Neural progenitor cell (in vitro differentiated cells): ENCODE measurements around the gene PTPRG. TPM values are rescaled to one million over a fixed set of nuclear protein-coding genes. Genes with fewer than 3 reads are reported as not detected.

Experiments used
- DNase-seq: peaks from one replicate; pipeline ENCODE4 v3.0.0-alpha.2; 2016; ENCODE audit warnings: low spot score
- H2AFZ ChIP-seq: fragments of 200-600 bp; sonication (generic); replicated peaks from 2 replicates; pipeline ENCODE4 v1.6.1; 2016; ENCODE audit warnings: antibody characterized with exemption
- H3F3A ChIP-seq: fragments of 200-600 bp; sonication (generic); 2 replicates; pipeline ENCODE4 v1.6.1; 2016; ENCODE audit warnings: antibody characterized with exemption, low read depth
- H3K27ac ChIP-seq: fragments of 200-600 bp; sonication (generic); 2 replicates; pipeline ENCODE4 v1.5.1; 2016; ENCODE audit warnings: mild to moderate bottlenecking
- H3K27me3 ChIP-seq: fragments of 200-600 bp; sonication (generic); 2 replicates; pipeline ENCODE4 v1.6.1; 2016; ENCODE audit warnings: mild to moderate bottlenecking, moderate library complexity
- H3K36me3 ChIP-seq: fragments of 200-600 bp; sonication (generic); 2 replicates; pipeline ENCODE4 v1.5.1; 2016
- H3K4me1 ChIP-seq: fragments of 200-600 bp; sonication (generic); 2 replicates; pipeline ENCODE4 v1.6.1; 2016; ENCODE audit warnings: mixed run types
- H3K4me2 ChIP-seq: fragments of 200-600 bp; sonication (generic); 2 replicates; pipeline ENCODE4 v1.6.1; 2016
- H3K4me3 ChIP-seq: fragments of 200-600 bp; sonication (generic); 2 replicates; pipeline ENCODE4 v1.5.1; 2016
- H3K79me2 ChIP-seq: fragments of 200-600 bp; sonication (generic); 2 replicates; pipeline ENCODE4 v1.6.1; 2016; ENCODE audit warnings: low read depth
- H3K9ac ChIP-seq: fragments of 200-600 bp; sonication (generic); 2 replicates; pipeline ENCODE4 v1.6.1; 2016
- H3K9me3 ChIP-seq: fragments of 200-600 bp; sonication (generic); 2 replicates; pipeline ENCODE4 v1.5.1; 2016; ENCODE audit warnings: low read depth
- H4K20me1 ChIP-seq: fragments of 200-600 bp; sonication (generic); 2 replicates; pipeline ENCODE4 v1.6.1; 2016; ENCODE audit warnings: low read depth
- H3K27ac Mint-ChIP-seq: 3 replicates; pipeline ENCODE4 v1.8.0; 2021; ENCODE audit warnings: mixed read lengths
- H3K27me3 Mint-ChIP-seq: 2 replicates; pipeline ENCODE4 v1.8.0; 2022; ENCODE audit warnings: low read depth, mild to moderate bottlenecking, inconsistent platforms, moderate library complexity, mixed read lengths; ENCODE audit not compliant: insufficient read depth
- H3K36me3 Mint-ChIP-seq: 3 replicates; pipeline ENCODE4 v1.8.0; 2021; ENCODE audit warnings: mixed read lengths
- H3K4me1 Mint-ChIP-seq: 3 replicates; pipeline ENCODE4 v1.8.0; 2021; ENCODE audit warnings: mixed read lengths
- H3K4me3 Mint-ChIP-seq: 3 replicates; pipeline ENCODE4 v1.8.0; 2021; ENCODE audit warnings: mild to moderate bottlenecking, moderate library complexity, mixed read lengths
- H3K9me3 Mint-ChIP-seq: 3 replicates; pipeline ENCODE4 v1.8.0; 2020; ENCODE audit warnings: mixed read lengths
- CTCF ChIP-seq: fragments of 200-600 bp; sonication (generic); IDR thresholded peaks from 2 replicates; pipeline ENCODE4 v1.5.1; 2017; ENCODE audit warnings: antibody characterized with exemption, mild to moderate bottlenecking
- EZH2 ChIP-seq: fragments of 200-600 bp; sonication (generic); IDR thresholded peaks from 2 replicates; pipeline ENCODE4 v1.6.1; 2017; ENCODE audit warnings: antibody characterized with exemption, mild to moderate bottlenecking, moderate library complexity
- EZH2phosphoT487 ChIP-seq: fragments of 200-600 bp; sonication (generic); IDR thresholded peaks from 2 replicates; pipeline ENCODE4 v1.6.1; 2017; ENCODE audit warnings: antibody characterized with exemption
- total RNA-seq: library from RNA; depleted of rRNA; stranded (reverse); fragments of >200 nt; gene quantifications from 2 replicates; pipeline ENCODE4 v1.2.3, GENCODE V29; 2015; ENCODE audit warnings: low replicate concordance

PTPRG gene
- total RNA-seq, 1 donor from 2014 or later: 65.3 TPM

- Histone ChIP-seq H3K9me3 (no peaks in the 10 kb centered on the region), H3K4me2 (peak overlapping the region; percentile 16), H3K27me3 (peaks cover 20% of the 10 kb centered on the region), H3F3A (peaks cover 25% of the 10 kb centered on the region), H3K9ac (no peak overlapping the region), H3K79me2 (peaks cover 93% of the 10 kb centered on the region), H3K27ac (no peak overlapping the region), H4K20me1 (peaks cover 97% of the 10 kb centered on the region), H3K36me3 (no peaks in the 10 kb centered on the region), H2AFZ (no peak overlapping the region), H3K4me3 (no peak overlapping the region), H3K4me1 (peaks cover 67% of the 10 kb centered on the region)
- H3K4me3 Mint-ChIP-seq: no peak overlapping the region
- TF ChIP-seq EZH2phosphoT487 (no peak), EZH2 (no peak), CTCF (no peak)
- peaks cover 10% of the 10 kb centered on the region for H3K27me3 Mint-ChIP-seq
- H3K36me3 Mint-ChIP-seq: no peaks in the 10 kb centered on the region
- no peak overlapping the region for H3K27ac Mint-ChIP-seq
- H3K4me1 Mint-ChIP-seq: peaks cover 77% of the 10 kb centered on the region
- peak; percentile 36 for DNase-seq
- peaks cover 2% of the 10 kb centered on the region for H3K9me3 Mint-ChIP-seq
Observed at GRCh38 chr3:61682671-61683548, 121.5 kb downstream of the PTPRG start.

GRCh38 chr3:61683549-61684236 lies 122.3 kb downstream of the PTPRG start:
- H2AFZ ChIP-seq: no peak overlapping the region
- Mint-ChIP-seq H3K27ac (peak overlapping the region; percentile 35), H3K4me1 (peaks cover 82% of the 10 kb centered on the region), H3K36me3 (no peaks in the 10 kb centered on the region), H3K9me3 (peaks cover 2% of the 10 kb centered on the region), H3K27me3 (peaks cover 8% of the 10 kb centered on the region), H3K4me3 (no peak overlapping the region)
- H3K27me3 ChIP-seq: peaks cover 20% of the 10 kb centered on the region
- H3K9ac ChIP-seq: no peak overlapping the region
- peaks cover 33% of the 10 kb centered on the region for H3F3A ChIP-seq
- no peaks in the 10 kb centered on the region for H3K9me3 ChIP-seq
- peaks cover 88% of the 10 kb centered on the region for H3K79me2 ChIP-seq
- no peak overlapping the region for H3K4me3 ChIP-seq
- DNase-seq: no peak
- no peak overlapping the region for H3K27ac ChIP-seq
- peak overlapping the region; percentile 16 for H3K4me2 ChIP-seq
- H4K20me1 ChIP-seq: peaks cover 99% of the 10 kb centered on the region
- H3K4me1 ChIP-seq: peaks cover 69% of the 10 kb centered on the region
- TF ChIP-seq EZH2: no peak
- TF ChIP-seq EZH2phosphoT487: no peak
- no peak for TF ChIP-seq CTCF
- no peaks in the 10 kb centered on the region for H3K36me3 ChIP-seq

DNA sequence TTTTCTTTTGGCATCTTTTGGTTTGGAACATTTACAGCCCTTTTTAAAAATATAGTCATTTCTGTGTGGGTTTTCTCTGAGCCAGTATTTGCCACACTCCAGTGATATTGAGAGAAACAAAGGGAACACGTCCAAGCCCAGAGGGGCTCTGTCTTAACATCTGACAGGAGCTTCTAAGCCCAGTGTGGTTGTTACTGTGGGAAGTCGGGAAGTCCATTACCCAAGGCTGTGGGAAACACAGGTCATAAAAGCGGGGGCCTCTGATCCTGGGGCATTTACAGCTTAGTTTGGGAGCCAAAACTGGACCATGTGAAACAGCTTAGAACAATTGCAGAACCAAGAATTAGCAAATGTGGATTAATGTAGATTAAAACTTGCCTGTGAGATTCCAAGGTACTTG lies 123.0 kb downstream of the PTPRG start:
- Histone ChIP-seq H3K27ac (no peak overlapping the region), H3K4me3 (no peak overlapping the region), H3K79me2 (peaks cover 88% of the 10 kb centered on the region), H3F3A (peaks cover 40% of the 10 kb centered on the region), H3K4me2 (peak overlapping the region; percentile 10), H2AFZ (no peak overlapping the region), H4K20me1 (peaks cover 99% of the 10 kb centered on the region), H3K36me3 (no peaks in the 10 kb centered on the region), H3K4me1 (peaks cover 76% of the 10 kb centered on the region), H3K9ac (no peak overlapping the region), H3K9me3 (no peaks in the 10 kb centered on the region), H3K27me3 (peaks cover 21% of the 10 kb centered on the region)
- H3K4me3 Mint-ChIP-seq: no peak overlapping the region
- H3K27me3 Mint-ChIP-seq: peaks cover 8% of the 10 kb centered on the region
- TF ChIP-seq EZH2: no peak
- TF ChIP-seq CTCF: no peak
- no peak for TF ChIP-seq EZH2phosphoT487
- H3K27ac Mint-ChIP-seq: peak overlapping the region; percentile 2
- no peak for DNase-seq
- H3K9me3 Mint-ChIP-seq: peaks cover 2% of the 10 kb centered on the region
- H3K4me1 Mint-ChIP-seq: peaks cover 89% of the 10 kb centered on the region
- H3K36me3 Mint-ChIP-seq: no peaks in the 10 kb centered on the region
